IMR-90 (cell line): ENCODE measurements around the gene PRDM12. TPM values are rescaled to one million over a fixed set of nuclear protein-coding genes. Genes with fewer than 3 reads are reported as not detected.

ENCODE experiments used
- ATAC-seq: fragments of 200-7000 bp; cut with Tn5 transposase; 2 replicates; pipeline ENCODE4 v1.9.1; 2020; ENCODE audit warnings: low read depth, mild to moderate bottlenecking, moderate library complexity
- BruUV-seq: library from RNA; stranded (reverse); fragments of 400-500 nt; replicated peaks from 2 replicates; lab custom pipeline; 2021; lab: Mats Ljungman, UMichigan
- CTCF ChIA-PET: fragments of 300-600 bp; formaldehyde crosslinking; extraction: SDS; loops from one replicate; lab custom pipeline; 2021; ENCODE audit warnings: antibody characterized with exemption; lab: Yijun Ruan, JAX
- POLR2A ChIA-PET: fragments of 300-600 bp; sonication (Branson Sonifier 250); formaldehyde crosslinking; loops from one replicate; lab custom pipeline; 2022; ENCODE audit warnings: antibody characterized with exemption; ENCODE audit not compliant: unreplicated experiment; lab: Charles Lee
- DNase-seq: peaks from one replicate; pipeline ENCODE4 v3.0.0; 2013
- H2AFZ ChIP-seq: replicated peaks from 2 replicates; pipeline ENCODE3; 2013; ENCODE audit warnings: low read length, mild to moderate bottlenecking; ENCODE audit not compliant: poor library complexity
- H2AK5ac ChIP-seq: 2 replicates; pipeline ENCODE4 v1.6.1; 2013; ENCODE audit warnings: low read depth, low read length, inconsistent platforms
- H2AK9ac ChIP-seq: replicated peaks from 2 replicates; pipeline ENCODE3; 2013; ENCODE audit warnings: mild to moderate bottlenecking, low read depth, low read length, moderate library complexity; ENCODE audit not compliant: poor library complexity
- H2BK120ac ChIP-seq: 2 replicates; pipeline ENCODE4 v1.6.1; 2013; ENCODE audit warnings: low read depth, low read length, inconsistent platforms
- H2BK15ac ChIP-seq: 3 replicates; pipeline ENCODE4 v1.6.1; 2013; ENCODE audit warnings: low read depth, low read length, inconsistent platforms
- H2BK20ac ChIP-seq: 2 replicates; pipeline ENCODE4 v1.6.1; 2013; ENCODE audit warnings: low read depth, mild to moderate bottlenecking, inconsistent platforms, low read length, moderate library complexity
- H2BK5ac ChIP-seq: 2 replicates; pipeline ENCODE4 v1.6.1; 2013; ENCODE audit warnings: mild to moderate bottlenecking, low read depth, low read length, inconsistent platforms; ENCODE audit not compliant: poor library complexity, severe bottlenecking
- H3K14ac ChIP-seq: replicated peaks from 2 replicates; pipeline ENCODE4 v1.6.1; 2013; ENCODE audit warnings: low read depth, low read length, inconsistent platforms
- H3K18ac ChIP-seq: 2 replicates; pipeline ENCODE4 v1.6.1; 2013; ENCODE audit warnings: low read depth, low read length, control low read depth
- H3K23ac ChIP-seq: 2 replicates; pipeline ENCODE4 v1.6.1; 2013; ENCODE audit warnings: low read depth, low read length, inconsistent platforms
- H3K27ac ChIP-seq: 2 replicates; pipeline ENCODE4 v1.5.1; 2013; ENCODE audit warnings: mild to moderate bottlenecking, control low read depth, low read length; ENCODE audit not compliant: insufficient read depth
- H3K27me3 ChIP-seq: 2 replicates; pipeline ENCODE4 v1.6.1; 2013; ENCODE audit warnings: low read length; ENCODE audit not compliant: control insufficient read depth, insufficient read depth
- H3K36me3 ChIP-seq: 2 replicates; pipeline ENCODE4 v1.6.1; 2013; ENCODE audit warnings: low read length, mixed read lengths; ENCODE audit not compliant: control insufficient read depth, insufficient read depth
- H3K4ac ChIP-seq: 2 replicates; pipeline ENCODE4 v1.6.1; 2013; ENCODE audit warnings: low read depth, low read length, inconsistent platforms
- H3K4me1 ChIP-seq: 2 replicates; pipeline ENCODE4 v1.6.1; 2013; ENCODE audit warnings: low read length, mixed read lengths; ENCODE audit not compliant: control insufficient read depth, insufficient read depth
- H3K4me2 ChIP-seq: 2 replicates; pipeline ENCODE4 v1.6.1; 2013; ENCODE audit warnings: low read depth, mild to moderate bottlenecking, control low read depth, low read length, moderate library complexity
- H3K4me3 ChIP-seq: 2 replicates; pipeline ENCODE4 v1.5.1; 2013; ENCODE audit warnings: low read depth, mild to moderate bottlenecking, control low read depth, low read length, moderate library complexity; ENCODE audit not compliant: insufficient read depth
- H3K56ac ChIP-seq: 2 replicates; pipeline ENCODE4 v1.6.1; 2013; ENCODE audit warnings: low read length, inconsistent platforms; ENCODE audit not compliant: insufficient read depth; ENCODE audit errors: extremely low read depth
- H3K79me1 ChIP-seq, 2 experiments: 2 replicates each; pipeline ENCODE4 v1.6.1; 2013; ENCODE audit warnings: low read length in 2 of 2, inconsistent platforms in 1 of 2, low read depth in 1 of 2
- H3K9ac ChIP-seq: 2 replicates; pipeline ENCODE4 v1.6.1; 2013; ENCODE audit warnings: low read depth, low read length, control low read depth
- H3K9me1 ChIP-seq: 2 replicates; pipeline ENCODE4 v1.6.1; 2013; ENCODE audit warnings: low read length, inconsistent platforms; ENCODE audit not compliant: insufficient read depth
- H3K9me3 ChIP-seq: 2 replicates; pipeline ENCODE4 v1.6.1; 2013; ENCODE audit warnings: low read length; ENCODE audit not compliant: control insufficient read depth, insufficient read depth
- H4K20me1 ChIP-seq: 2 replicates; pipeline ENCODE4 v1.6.1; 2013; ENCODE audit warnings: low read length, inconsistent platforms; ENCODE audit not compliant: insufficient read depth
- H4K5ac ChIP-seq: 2 replicates; pipeline ENCODE4 v1.6.1; 2013; ENCODE audit warnings: mild to moderate bottlenecking, low read depth, low read length, control low read depth
- H4K8ac ChIP-seq, 2 experiments: 2 replicates each; pipeline ENCODE4 v1.6.1; 2013; ENCODE audit warnings: low read depth in 2 of 2, low read length in 2 of 2, control low read depth in 1 of 2, inconsistent platforms in 1 of 2
- H4K91ac ChIP-seq: 2 replicates; pipeline ENCODE4 v1.6.1; 2013; ENCODE audit warnings: low read depth, low read length, inconsistent platforms; ENCODE audit not compliant: insufficient read depth
- BHLHE40 ChIP-seq: fragments of 150-350 bp; IDR thresholded peaks from 2 replicates; pipeline ENCODE4 v1.6.1; 2016; ENCODE audit warnings: mild to moderate bottlenecking, low read depth, low read length
- CEBPB ChIP-seq: IDR thresholded peaks from 2 replicates; pipeline ENCODE4 v1.6.1; 2012; ENCODE audit warnings: low read depth, low read length, improper control_type of control experiment
- CHD1 ChIP-seq: IDR thresholded peaks from 2 replicates; pipeline ENCODE4 v1.6.1; 2012; ENCODE audit warnings: low read depth, low read length, improper control_type of control experiment
- CTCF ChIP-seq: conservative IDR thresholded peaks from 2 replicates; pipeline ENCODE4 v1.5.1; 2012; ENCODE audit warnings: mild to moderate bottlenecking, low read depth, low read length, improper control_type of control experiment
- MAFK ChIP-seq: IDR thresholded peaks from 2 replicates; pipeline ENCODE4 v1.6.1; 2012; ENCODE audit warnings: low read depth, low read length, improper control_type of control experiment
- MAZ ChIP-seq: IDR thresholded peaks from 2 replicates; pipeline ENCODE4 v1.6.1; 2012; ENCODE audit warnings: low read depth, mild to moderate bottlenecking, low read length, improper control_type of control experiment, moderate library complexity, borderline replicate concordance
- NFE2L2 ChIP-seq: fragments of 150-350 bp; IDR thresholded peaks from 2 replicates; pipeline ENCODE4 v1.6.1; 2016; ENCODE audit warnings: low read depth, mild to moderate bottlenecking, low read length
- POLR2A ChIP-seq: IDR thresholded peaks from 2 replicates; pipeline ENCODE4 v1.6.1; 2012; ENCODE audit warnings: mild to moderate bottlenecking, low read depth, low read length
- RAD21 ChIP-seq: IDR thresholded peaks from 2 replicates; pipeline ENCODE4 v1.6.1; 2012; ENCODE audit warnings: low read length, improper control_type of control experiment
- RCOR1 ChIP-seq: IDR thresholded peaks from 2 replicates; pipeline ENCODE4 v1.6.1; 2012; ENCODE audit warnings: mild to moderate bottlenecking, low read length, improper control_type of control experiment; ENCODE audit not compliant: insufficient replicate concordance
- RFX5 ChIP-seq: IDR thresholded peaks from 2 replicates; pipeline ENCODE4 v1.8.0; 2012; ENCODE audit warnings: low read depth, mild to moderate bottlenecking, low read length, moderate library complexity
- SMC3 ChIP-seq: fragments of 150-350 bp; IDR thresholded peaks from 2 replicates; pipeline ENCODE4 v1.6.1; 2016; ENCODE audit warnings: low read depth, mild to moderate bottlenecking, antibody characterized with exemption, low read length, moderate library complexity
- USF2 ChIP-seq: fragments of 150-350 bp; IDR thresholded peaks from 2 replicates; pipeline ENCODE4 v1.6.1; 2017; ENCODE audit warnings: mild to moderate bottlenecking, antibody characterized with exemption, low read length, low read depth
- WGBS, 2 experiments: methylation state at CpG; one replicate each; pipeline versions ENCODE4 v1.1.5 to v1.1.7; 2013; ENCODE audit warnings: missing lambda C conversion rate in 2 of 2; ENCODE audit not compliant: insufficient read length in 1 of 2; ENCODE audit errors: extremely low coverage in 2 of 2; 5-methylcytosine and 5-hydroxymethylcytosine counted together
- dilution Hi-C: fragments of 300-500 bp; cut with HindIII; formaldehyde crosslinking; loops from one replicate; pipeline ENCODE4 v1.14.3; 2018; ENCODE audit warnings: low sequenced_read_pairs; ENCODE audit not compliant: unreplicated experiment
- in situ Hi-C: fragments of 300-500 bp; cut with MboI; formaldehyde crosslinking; loops from 3 replicates; pipeline ENCODE4 v1.14.3; 2019; ENCODE audit warnings: low sequenced_read_pairs, inconsistent platforms, mixed read lengths
- intact Hi-C: fragments of 100-400 bp; cut with micrococcal nuclease; formaldehyde crosslinking; loops from 2 replicates; pipeline ENCODE4 v1.10.0; 2022
- polyA plus RNA-seq, 3 experiments: library from polyadenylated mRNA; depleted of rRNA; stranded (reverse); fragments of >200 nt; gene quantifications; 2 replicates each; pipeline ENCODE4 v1.2.3, GENCODE V29; 2012; ENCODE audit warnings: low replicate concordance in 1 of 3
- total RNA-seq: library from RNA; depleted of rRNA; stranded (reverse); fragments of >200 nt; gene quantifications from 2 replicates; pipeline ENCODE4 v1.2.3, GENCODE V29; 2012

PRDM12 gene
- total and polyA plus RNA-seq, 2 of the 4 experiments (the other 2 are of a cell fraction), result not detected

GRCh38 chr9:130663258-130663976, 977 bp upstream of the PRDM12 start (continued):
- no peak for TF ChIP-seq BHLHE40

- no peak overlapping the region for H3K23ac ChIP-seq
- no peak overlapping the region for H3K56ac ChIP-seq
- no peak overlapping the region for H2BK20ac ChIP-seq
- BruUV-seq, result no TSS peak
- no peaks in the 10 kb centered on the region for H3K79me1 ChIP-seq
- TF ChIP-seq MAZ (no peak), CTCF (no peak), USF2 (no peak), RFX5 (no peak), RCOR1 (no peak), NFE2L2 (no peak), MAFK (no peak), POLR2A (no peak), BHLHE40 (no peak), CHD1 (no peak), SMC3 (no peak), RAD21 (no peak), CEBPB (no peak)
- H2AFZ ChIP-seq, result no peak overlapping the region
- ChIA-PET POLR2A (no interaction called here), CTCF (no interaction called here)
- peaks cover 2% of the 10 kb centered on the region; the same call in 1 of the 2 replicates for H3K9me3 ChIP-seq
- peaks cover 96% of the 10 kb centered on the region for H3K27me3 ChIP-seq
- H2BK15ac ChIP-seq, result no peak overlapping the region
- no peak overlapping the region for H3K14ac ChIP-seq
- H3K4ac ChIP-seq, result no peak overlapping the region
- H2BK5ac ChIP-seq, result no peak overlapping the region
- H2AK9ac ChIP-seq, result no peak overlapping the region
- intact Hi-C loops, result no loop called here
- H3K18ac ChIP-seq, result no peak overlapping the region
- H3K9ac ChIP-seq, result no peak overlapping the region
- dilution Hi-C loops, result no loop called here
- H4K8ac ChIP-seq, result no peak overlapping the region
- no peak overlapping the region for H4K91ac ChIP-seq
- H4K5ac ChIP-seq, result no peak overlapping the region
- in situ Hi-C loops, result loop anchor here (25.0 kb wide), 1 partner anchor 552 kb away; no protein-coding TSS in a partner anchor
- H4K20me1 ChIP-seq, result peaks cover 6% of the 10 kb centered on the region; the same call in 1 of the 2 replicates
- ATAC-seq (no peak), DNase-seq (no peak)
- no peak overlapping the region for H2AK5ac ChIP-seq
- H3K4me3 ChIP-seq, result no peak overlapping the region
- no peak overlapping the region for H3K27ac ChIP-seq
- no peaks in the 10 kb centered on the region for H3K36me3 ChIP-seq
- no peaks in the 10 kb centered on the region; the same call in 1 of the 2 replicates for H3K4me1 ChIP-seq
- H3K4me2 ChIP-seq, result no peak overlapping the region
- no peak overlapping the region for H2BK120ac ChIP-seq
- H3K9me1 ChIP-seq, result no peaks in the 10 kb centered on the region
- WGBS, 2 experiments, result 3% methylated on average over 8 of the region's 19 CpGs; no CpG with 5 or more reads in 1 of the 2 experiments
Observed at GRCh38 chr9:130663977-130664250, 480 bp upstream of the PRDM12 start.
